Measurements from ENCODE around the gene SLC9A3. TPM values are rescaled to one million over a fixed set of nuclear protein-coding genes. Genes with fewer than 3 reads are reported as not detected.

The SLC9A3 gene
- total RNA-seq, 1 donor from 2014 or later, result 537 TPM

Other genes starting within 250 kb of the SLC9A3 start
- gene AHRR, start 202.7 kb downstream of the SLC9A3 start, total RNA-seq, result 3.5 TPM
- gene EXOC3, start 81.3 kb downstream of the SLC9A3 start, total RNA-seq, result 71.6 TPM
- 26.7 TPM for gene CEP72, start 87.9 kb upstream of the SLC9A3 start, total RNA-seq
- 9.9 TPM for gene TPPP, start 168.9 kb upstream of the SLC9A3 start, total RNA-seq

Data from mucosa of gallbladder (tissue), 1 donor.